Measurements from ENCODE around the gene RSPO4.

RSPO4 gene

DNA sequence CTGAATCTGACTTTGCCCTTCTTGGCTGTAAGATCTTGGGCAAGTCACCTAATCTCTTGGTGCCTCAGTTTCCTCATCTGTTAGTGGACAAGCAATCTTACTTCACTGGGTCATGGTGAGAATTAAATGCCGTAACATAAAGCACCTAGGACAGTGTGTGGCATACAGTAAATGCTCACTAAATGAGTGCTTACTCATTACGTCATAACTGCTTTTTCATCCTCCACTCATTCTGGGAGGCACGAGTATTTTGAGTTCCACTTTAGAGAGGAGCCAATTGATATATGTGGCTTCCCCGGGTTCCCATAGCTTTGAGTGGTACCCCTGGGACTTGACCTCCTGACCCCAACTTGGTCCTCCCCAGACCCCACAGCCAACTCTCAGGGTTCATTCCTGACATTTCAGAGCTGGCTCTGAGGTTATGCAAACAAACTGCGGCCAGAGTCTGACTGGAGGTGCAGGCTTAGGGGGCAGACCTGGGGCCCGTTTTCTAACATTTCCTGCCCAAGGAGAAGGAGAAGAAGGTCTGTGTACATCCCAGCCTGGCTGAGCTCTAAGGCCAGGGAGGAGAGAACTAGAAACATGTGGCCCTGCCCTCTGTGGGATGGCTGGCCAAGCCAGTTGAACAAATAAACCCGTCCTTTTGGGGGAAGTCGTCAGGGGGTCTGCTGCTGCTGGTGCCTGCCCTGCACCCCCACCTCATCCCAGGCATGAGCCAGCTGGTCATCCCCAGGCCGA is 91.8 kb downstream of the RSPO4 start:
- no peak for DNase-seq (ENCODE audit: low read depth, low spot score)

DNA sequence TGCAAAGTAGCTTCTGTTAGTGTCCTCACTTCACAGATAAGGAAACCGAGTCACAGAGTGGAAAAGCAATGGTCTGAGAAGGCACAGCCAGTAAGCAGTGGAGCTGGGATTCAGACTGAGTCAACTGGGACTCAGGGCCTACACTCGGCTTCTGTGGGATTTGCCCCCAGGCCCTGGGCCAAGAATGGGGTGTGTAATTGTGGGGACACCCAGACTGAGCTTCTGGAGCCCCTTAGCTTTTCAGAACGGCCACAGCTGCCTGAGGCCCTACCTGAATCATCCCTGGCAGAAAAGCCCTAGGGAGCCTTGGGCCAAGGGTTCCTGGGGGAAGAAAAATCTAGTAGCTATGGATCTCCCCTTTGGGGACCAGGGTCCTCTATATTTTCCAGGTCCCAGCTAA is 92.5 kb downstream of the RSPO4 start:
- DNase-seq (ENCODE audit: low read depth, low spot score): no peak

Data from activated naive CD8-positive, alpha-beta T cell treated with anti-CD3 and anti-CD28 coated beads, Interleukin-2, amount 50 U/mL, for 16 hours (primary cell).